Gastrocnemius medialis (tissue), 4 donors: ENCODE measurements around the gene ESAM.

ENCODE experiments used
- POLR2A ChIP-seq, 2 donors: fragments of 450-650 bp; IDR thresholded peaks; one replicate each; pipeline ENCODE4 v1.6.1; 2017; ENCODE audit warnings: antibody characterized with exemption in 2 of 2, mild to moderate bottlenecking in 2 of 2, moderate library complexity in 2 of 2
- TF ChIP-seq, protein P1 (sequence below), 5 experiments: fragments of 450-650 bp in 3 of 5; fragments of 200-600 bp in 2 of 5; sonication (generic) in 2 of 5; IDR thresholded peaks in 4 of 5; conservative IDR thresholded peaks in 1 of 5; 1 replicate in 4 of 5; 2 replicates in 1 of 5; pipeline ENCODE4 v1.5.1; 2016 to 2019; ENCODE audit warnings: antibody characterized with exemption in 5 of 5, mild to moderate bottlenecking in 3 of 5, moderate library complexity in 3 of 5

- no peak for TF ChIP-seq POLR2A (IDR thresholded peaks at IDR 0.05)
- TF ChIP-seq, protein P1, sequence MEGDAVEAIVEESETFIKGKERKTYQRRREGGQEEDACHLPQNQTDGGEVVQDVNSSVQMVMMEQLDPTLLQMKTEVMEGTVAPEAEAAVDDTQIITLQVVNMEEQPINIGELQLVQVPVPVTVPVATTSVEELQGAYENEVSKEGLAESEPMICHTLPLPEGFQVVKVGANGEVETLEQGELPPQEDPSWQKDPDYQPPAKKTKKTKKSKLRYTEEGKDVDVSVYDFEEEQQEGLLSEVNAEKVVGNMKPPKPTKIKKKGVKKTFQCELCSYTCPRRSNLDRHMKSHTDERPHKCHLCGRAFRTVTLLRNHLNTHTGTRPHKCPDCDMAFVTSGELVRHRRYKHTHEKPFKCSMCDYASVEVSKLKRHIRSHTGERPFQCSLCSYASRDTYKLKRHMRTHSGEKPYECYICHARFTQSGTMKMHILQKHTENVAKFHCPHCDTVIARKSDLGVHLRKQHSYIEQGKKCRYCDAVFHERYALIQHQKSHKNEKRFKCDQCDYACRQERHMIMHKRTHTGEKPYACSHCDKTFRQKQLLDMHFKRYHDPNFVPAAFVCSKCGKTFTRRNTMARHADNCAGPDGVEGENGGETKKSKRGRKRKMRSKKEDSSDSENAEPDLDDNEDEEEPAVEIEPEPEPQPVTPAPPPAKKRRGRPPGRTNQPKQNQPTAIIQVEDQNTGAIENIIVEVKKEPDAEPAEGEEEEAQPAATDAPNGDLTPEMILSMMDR (IDR thresholded peaks at IDR 0.05 in 4 of 5, conservative IDR thresholded peaks at IDR 0.05 in 1 of 5): no peak
These were observed 8.5 kb downstream of the ESAM start for GRCh38 chr11:124753624-124754023.
